ENCODE measurements around the gene KCTD5. TPM values are rescaled to one million over a fixed set of nuclear protein-coding genes. Genes with fewer than 3 reads are reported as not detected.

Gene KCTD5
- total RNA-seq, 1 donor from 2014 or later: 21.6 TPM

DNA sequence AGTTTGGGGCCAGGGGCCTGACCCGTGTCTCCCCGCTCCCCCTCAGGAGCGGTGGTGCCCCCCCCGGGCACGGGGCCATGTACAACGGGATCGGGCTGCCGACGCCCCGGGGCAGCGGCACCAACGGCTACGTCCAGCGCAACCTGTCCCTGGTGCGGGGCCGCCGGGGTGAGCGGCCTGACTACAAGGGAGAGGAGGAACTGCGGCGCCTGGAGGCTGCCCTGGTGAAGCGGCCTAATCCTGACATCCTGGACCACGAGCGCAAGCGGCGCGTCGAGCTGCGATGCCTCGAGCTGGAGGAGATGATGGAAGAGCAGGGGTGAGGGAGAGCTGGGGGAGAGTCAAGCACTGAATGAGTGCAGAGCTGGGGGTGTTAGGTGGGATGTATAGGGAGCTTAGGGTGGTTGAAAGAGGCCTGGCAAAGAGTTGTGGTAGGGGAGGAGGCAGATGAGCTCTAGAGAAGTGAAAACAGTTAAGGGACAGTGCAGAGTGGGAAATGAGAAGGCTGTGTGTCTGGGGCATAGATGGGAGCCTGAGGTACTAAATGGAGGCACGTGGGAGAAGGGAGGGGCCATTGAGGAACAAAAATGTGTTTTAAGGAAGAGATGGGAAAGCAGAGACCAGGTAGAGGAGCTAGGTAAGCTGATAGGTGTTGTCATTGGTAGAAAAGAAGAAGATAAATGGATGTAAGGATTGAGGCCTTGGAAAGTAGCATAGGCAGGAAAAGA is 74.1 kb downstream of the KCTD5 start:
- Histone ChIP-seq H4K20me1 (ENCODE audit: low read depth) (peaks cover 53% of the 10 kb centered on the region), H3K4me2 (no peak overlapping the region), H3K9ac (no peak overlapping the region), H3K4me1 (peaks cover 15% of the 10 kb centered on the region), H2AFZ (replicated peaks) (no peak overlapping the region), H3K4me3 (no peak overlapping the region), H3K36me3 (peaks cover 36% of the 10 kb centered on the region), H3K9me3 (ENCODE audit: low read depth) (no peaks in the 10 kb centered on the region), H3K79me2 (ENCODE audit: low read depth) (peaks cover 89% of the 10 kb centered on the region), H3K27ac (no peak overlapping the region), H3F3A (ENCODE audit: low read depth) (peaks cover 41% of the 10 kb centered on the region), H3K27me3 (no peaks in the 10 kb centered on the region)
- Mint-ChIP-seq H3K9me3 (peaks cover 11% of the 10 kb centered on the region), H3K4me3 (peak overlapping the region; percentile 10), H3K4me1 (peaks cover 25% of the 10 kb centered on the region), H3K27ac (no peak overlapping the region), H3K27me3 (ENCODE audit: insufficient read depth, low read depth) (peaks cover 12% of the 10 kb centered on the region), H3K36me3 (peaks cover 64% of the 10 kb centered on the region)
- TF ChIP-seq EZH2 (IDR thresholded peaks at IDR 0.05) (no peak), EZH2phosphoT487 (IDR thresholded peaks at IDR 0.05) (no peak)
- TF ChIP-seq, protein P1, sequence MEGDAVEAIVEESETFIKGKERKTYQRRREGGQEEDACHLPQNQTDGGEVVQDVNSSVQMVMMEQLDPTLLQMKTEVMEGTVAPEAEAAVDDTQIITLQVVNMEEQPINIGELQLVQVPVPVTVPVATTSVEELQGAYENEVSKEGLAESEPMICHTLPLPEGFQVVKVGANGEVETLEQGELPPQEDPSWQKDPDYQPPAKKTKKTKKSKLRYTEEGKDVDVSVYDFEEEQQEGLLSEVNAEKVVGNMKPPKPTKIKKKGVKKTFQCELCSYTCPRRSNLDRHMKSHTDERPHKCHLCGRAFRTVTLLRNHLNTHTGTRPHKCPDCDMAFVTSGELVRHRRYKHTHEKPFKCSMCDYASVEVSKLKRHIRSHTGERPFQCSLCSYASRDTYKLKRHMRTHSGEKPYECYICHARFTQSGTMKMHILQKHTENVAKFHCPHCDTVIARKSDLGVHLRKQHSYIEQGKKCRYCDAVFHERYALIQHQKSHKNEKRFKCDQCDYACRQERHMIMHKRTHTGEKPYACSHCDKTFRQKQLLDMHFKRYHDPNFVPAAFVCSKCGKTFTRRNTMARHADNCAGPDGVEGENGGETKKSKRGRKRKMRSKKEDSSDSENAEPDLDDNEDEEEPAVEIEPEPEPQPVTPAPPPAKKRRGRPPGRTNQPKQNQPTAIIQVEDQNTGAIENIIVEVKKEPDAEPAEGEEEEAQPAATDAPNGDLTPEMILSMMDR (IDR thresholded peaks at IDR 0.05): no peak
- no peak for DNase-seq (ENCODE audit: low spot score)

GRCh38 chr16:2757344-2757743 is 75.0 kb downstream of the KCTD5 start:
- TF ChIP-seq, protein P1 (IDR thresholded peaks at IDR 0.05): no peak
- TF ChIP-seq EZH2phosphoT487 (IDR thresholded peaks at IDR 0.05): no peak
- TF ChIP-seq EZH2 (IDR thresholded peaks at IDR 0.05): no peak
- Histone ChIP-seq H4K20me1 (ENCODE audit: low read depth) (peaks cover 53% of the 10 kb centered on the region), H3F3A (ENCODE audit: low read depth) (peaks cover 40% of the 10 kb centered on the region), H3K27ac (no peak overlapping the region), H3K79me2 (ENCODE audit: low read depth) (peaks cover 96% of the 10 kb centered on the region), H3K4me1 (peaks cover 13% of the 10 kb centered on the region), H3K9ac (no peak overlapping the region), H3K4me2 (no peak overlapping the region), H3K27me3 (no peaks in the 10 kb centered on the region), H2AFZ (replicated peaks) (no peak overlapping the region), H3K9me3 (ENCODE audit: low read depth) (no peaks in the 10 kb centered on the region), H3K4me3 (no peak overlapping the region), H3K36me3 (peaks cover 45% of the 10 kb centered on the region)
- Mint-ChIP-seq H3K4me1 (peaks cover 22% of the 10 kb centered on the region), H3K4me3 (peak overlapping the region; percentile 8), H3K9me3 (peaks cover 20% of the 10 kb centered on the region), H3K36me3 (peaks cover 73% of the 10 kb centered on the region), H3K27ac (no peak overlapping the region), H3K27me3 (ENCODE audit: insufficient read depth, low read depth) (peaks cover 12% of the 10 kb centered on the region)
- no peak for DNase-seq (ENCODE audit: low spot score)

Other genes starting within 250 kb of the KCTD5 start
- gene TEDC2, start 222.4 kb upstream of the KCTD5 start, total RNA-seq (ENCODE audit: low replicate concordance): 29.1 and 62.1 TPM in 2 replicates
- gene NTN3, start 211.2 kb upstream of the KCTD5 start, total RNA-seq (ENCODE audit: low replicate concordance): 1.7 and 3.6 TPM in 2 replicates
- 8.2 and 11.9 TPM in 2 replicates for gene TBC1D24, start 207.4 kb upstream of the KCTD5 start, total RNA-seq (ENCODE audit: low replicate concordance)
- gene ATP6V0C, start 168.6 kb upstream of the KCTD5 start, total RNA-seq (ENCODE audit: low replicate concordance): 11.6 and 44.3 TPM in 2 replicates
- gene AMDHD2, start 162.2 kb upstream of the KCTD5 start, total RNA-seq (ENCODE audit: low replicate concordance): 11.7 and 39.2 TPM in 2 replicates
- 0.09 TPM in 1 of 2 replicates, not detected in the other for gene CEMP1, start 151.1 kb upstream of the KCTD5 start, total RNA-seq (ENCODE audit: low replicate concordance)
- gene PDPK1, start 144.5 kb upstream of the KCTD5 start, total RNA-seq (ENCODE audit: low replicate concordance): 13.6 and 13.9 TPM in 2 replicates
- gene PRSS27, start 37.7 kb downstream of the KCTD5 start, total RNA-seq (ENCODE audit: low replicate concordance): 1.8 and 5.1 TPM in 2 replicates
- 82.3 and 119 TPM in 2 replicates for gene SRRM2, start 70.1 kb downstream of the KCTD5 start, total RNA-seq (ENCODE audit: low replicate concordance)
- gene ELOB, start 94.8 kb downstream of the KCTD5 start, total RNA-seq (ENCODE audit: low replicate concordance): 210 and 402 TPM in 2 replicates
- gene PRSS33, start 105.0 kb downstream of the KCTD5 start, total RNA-seq (ENCODE audit: low replicate concordance): 0.40 and 0.73 TPM in 2 replicates
- gene PRSS41, start 115.9 kb downstream of the KCTD5 start, total RNA-seq (ENCODE audit: low replicate concordance): not detected in 2 replicates
- gene PRSS21, start 134.7 kb downstream of the KCTD5 start, total RNA-seq (ENCODE audit: low replicate concordance): not detected in 2 replicates
- not detected in 2 replicates for gene ZG16B, start 147.8 kb downstream of the KCTD5 start, total RNA-seq (ENCODE audit: low replicate concordance)
- gene PRSS22, start 175.6 kb downstream of the KCTD5 start, total RNA-seq (ENCODE audit: low replicate concordance): not detected in 2 replicates
- 15.8 and 46.5 TPM in 2 replicates for gene FLYWCH2, start 200.7 kb downstream of the KCTD5 start, total RNA-seq (ENCODE audit: low replicate concordance)
- gene FLYWCH1, start 229.4 kb downstream of the KCTD5 start, total RNA-seq (ENCODE audit: low replicate concordance): 5.1 and 16.1 TPM in 2 replicates

Measured in neural progenitor cell (in vitro differentiated cells).